ENCODE measurements around the gene PNMA6F. TPM values are rescaled to one million over a fixed set of nuclear protein-coding genes. Genes with fewer than 3 reads are reported as not detected.
A peak's percentile ranks its signal among the peaks of the same experiment; 100 is the strongest.

PNMA6F gene
- total RNA-seq, 2 donors from 2014 or later = 0.97 TPM; not detected in 1

DNA sequence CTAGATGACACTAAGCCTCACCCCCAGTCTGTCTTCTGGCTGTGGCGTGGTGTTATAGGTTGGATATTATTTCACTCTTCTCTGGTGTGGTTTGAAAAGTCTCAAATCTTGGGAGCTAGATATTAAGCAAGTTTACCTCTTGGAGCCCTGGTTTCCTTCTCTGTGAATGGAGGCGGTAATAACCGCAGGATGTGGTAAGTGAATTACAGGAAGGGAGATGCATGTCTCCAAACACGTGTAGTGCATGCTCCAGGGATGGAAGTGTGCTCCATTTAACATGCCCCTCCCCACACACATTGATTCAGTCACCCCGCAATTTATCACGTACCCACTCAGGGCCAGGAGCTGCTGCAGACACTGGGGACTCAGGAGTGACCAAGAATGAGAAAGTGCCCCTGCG is 17.3 kb upstream of the PNMA6F start:
- Histone ChIP-seq H3K27ac (no peak overlapping the region), H3K36me3 (no peaks in the 10 kb centered on the region), H3K4me1 (replicated peaks) (no peaks in the 10 kb centered on the region), H3K27me3 (replicated peaks; ENCODE audit: insufficient read depth) (no peaks in the 10 kb centered on the region), H3K4me3 (no peak overlapping the region), H3K9me3 (no peaks in the 10 kb centered on the region)
- intact Hi-C loops (cut with DNase I) = no loop called here
- no peak for DNase-seq (ENCODE audit: low spot score)
- WGBS = 95% methylated on average over 7 of the region's 7 CpGs
- TF ChIP-seq POLR2AphosphoS5 (IDR thresholded peaks at IDR 0.05) (no peak), POLR2A (IDR thresholded peaks at IDR 0.05) (no peak)
- TF ChIP-seq, protein P1, sequence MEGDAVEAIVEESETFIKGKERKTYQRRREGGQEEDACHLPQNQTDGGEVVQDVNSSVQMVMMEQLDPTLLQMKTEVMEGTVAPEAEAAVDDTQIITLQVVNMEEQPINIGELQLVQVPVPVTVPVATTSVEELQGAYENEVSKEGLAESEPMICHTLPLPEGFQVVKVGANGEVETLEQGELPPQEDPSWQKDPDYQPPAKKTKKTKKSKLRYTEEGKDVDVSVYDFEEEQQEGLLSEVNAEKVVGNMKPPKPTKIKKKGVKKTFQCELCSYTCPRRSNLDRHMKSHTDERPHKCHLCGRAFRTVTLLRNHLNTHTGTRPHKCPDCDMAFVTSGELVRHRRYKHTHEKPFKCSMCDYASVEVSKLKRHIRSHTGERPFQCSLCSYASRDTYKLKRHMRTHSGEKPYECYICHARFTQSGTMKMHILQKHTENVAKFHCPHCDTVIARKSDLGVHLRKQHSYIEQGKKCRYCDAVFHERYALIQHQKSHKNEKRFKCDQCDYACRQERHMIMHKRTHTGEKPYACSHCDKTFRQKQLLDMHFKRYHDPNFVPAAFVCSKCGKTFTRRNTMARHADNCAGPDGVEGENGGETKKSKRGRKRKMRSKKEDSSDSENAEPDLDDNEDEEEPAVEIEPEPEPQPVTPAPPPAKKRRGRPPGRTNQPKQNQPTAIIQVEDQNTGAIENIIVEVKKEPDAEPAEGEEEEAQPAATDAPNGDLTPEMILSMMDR (IDR thresholded peaks at IDR 0.05) = no peak

- no peaks in the 10 kb centered on the region for H3K36me3 ChIP-seq
- no peak overlapping the region for H3K4me3 ChIP-seq
- intact Hi-C loops (cut with DNase I) = no loop called here
- H3K27ac ChIP-seq = no peak overlapping the region
- no peaks in the 10 kb centered on the region for H3K4me1 ChIP-seq (replicated peaks)
- no peaks in the 10 kb centered on the region for H3K9me3 ChIP-seq
- WGBS = 84% methylated on average over 5 of the region's 5 CpGs
- DNase-seq (ENCODE audit: low spot score) = no peak
- TF ChIP-seq POLR2A (IDR thresholded peaks at IDR 0.05) (no peak), POLR2AphosphoS5 (IDR thresholded peaks at IDR 0.05) (no peak)
- TF ChIP-seq, protein P1 (IDR thresholded peaks at IDR 0.05) = no peak
- H3K27me3 ChIP-seq (replicated peaks; ENCODE audit: insufficient read depth) = no peaks in the 10 kb centered on the region
Measured at GRCh38 chrX:153336988-153337387, 15.4 kb upstream of the PNMA6F start.

DNA sequence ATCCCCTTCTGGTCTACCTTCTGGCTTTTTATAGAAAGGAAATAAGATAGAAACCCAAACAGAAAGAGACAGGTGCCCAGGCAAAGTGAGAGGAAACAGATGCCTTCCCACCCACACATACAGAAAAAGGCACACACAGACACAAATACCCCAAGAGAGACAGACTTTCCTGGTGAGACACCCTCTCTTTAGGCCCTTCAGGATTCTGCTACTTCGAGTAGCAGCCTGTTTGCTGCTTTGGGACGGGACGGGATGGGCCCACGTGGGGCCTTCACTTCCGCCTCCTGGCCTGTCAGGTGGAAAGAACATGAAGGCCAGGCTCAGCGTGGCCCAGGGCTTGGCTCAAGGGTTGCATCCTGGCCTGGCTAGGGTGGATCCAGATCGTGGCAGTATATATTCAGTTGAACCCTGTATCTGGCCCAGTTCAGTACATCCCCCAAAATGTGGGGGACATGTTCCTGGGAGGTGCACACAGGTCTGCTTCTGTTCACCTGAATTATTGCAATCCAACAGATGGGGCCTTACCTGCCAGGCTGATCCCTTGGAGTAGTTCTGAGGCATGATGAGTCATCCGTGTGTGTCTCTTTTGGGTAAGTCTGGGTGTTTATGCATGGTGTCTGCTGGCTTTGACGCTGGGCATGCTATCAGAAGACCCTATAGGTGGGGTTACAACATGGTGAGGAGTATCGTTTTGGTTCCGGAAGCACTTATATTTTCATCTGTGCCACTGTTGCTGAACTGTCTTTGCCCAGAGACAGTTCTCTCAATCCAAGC is 14.7 kb upstream of the PNMA6F start:
- TF ChIP-seq POLR2AphosphoS5 (IDR thresholded peaks at IDR 0.05) = no peak
- intact Hi-C loops (cut with DNase I) = no loop called here
- Histone ChIP-seq H3K4me3 (no peak overlapping the region), H3K27ac (no peak overlapping the region), H3K4me1 (replicated peaks) (no peaks in the 10 kb centered on the region), H3K27me3 (replicated peaks; ENCODE audit: insufficient read depth) (no peaks in the 10 kb centered on the region), H3K9me3 (no peaks in the 10 kb centered on the region), H3K36me3 (no peaks in the 10 kb centered on the region)
- DNase-seq (ENCODE audit: low spot score) = no peak
- WGBS = 73% methylated on average over 8 of the region's 11 CpGs

DNA sequence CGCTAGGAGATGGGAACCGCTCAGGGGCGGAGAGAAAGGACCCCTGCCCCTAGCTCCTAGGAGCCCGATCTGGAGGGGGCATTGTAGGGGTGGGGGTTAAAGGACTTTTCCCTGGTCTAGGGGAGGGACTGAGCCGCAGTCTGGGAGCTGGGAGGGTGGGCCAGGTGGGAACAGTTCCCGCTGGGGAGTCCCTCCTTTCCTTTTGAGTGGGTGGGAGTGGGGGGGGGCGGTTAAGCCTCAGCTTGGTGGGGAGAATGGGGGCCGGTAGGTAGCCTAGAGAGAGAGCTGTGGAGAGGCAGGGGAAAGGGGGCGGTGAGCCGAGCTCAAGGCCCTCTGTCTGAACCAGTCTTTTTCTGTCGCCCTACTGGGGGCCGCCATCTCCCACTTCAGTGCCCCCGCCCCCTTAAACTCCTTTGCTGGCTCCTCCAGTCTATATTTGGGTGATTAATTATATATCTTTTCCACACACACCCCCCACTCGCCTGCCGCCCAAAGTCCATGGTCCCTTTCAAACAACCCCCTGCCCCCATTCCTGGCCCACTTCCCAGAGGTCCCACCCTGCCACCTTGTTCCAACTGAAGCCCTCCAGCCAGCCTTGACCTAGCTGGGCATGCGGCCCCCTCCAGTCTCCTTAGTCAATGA is 13.2 kb upstream of the PNMA6F start:
- DNase-seq (ENCODE audit: low spot score) = no peak

More for the DNA sequence above, 13.2 kb upstream of the PNMA6F start:
- intact Hi-C loops (cut with DNase I) = no loop called here
- no peaks in the 10 kb centered on the region for H3K36me3 ChIP-seq
- H3K27me3 ChIP-seq (replicated peaks; ENCODE audit: insufficient read depth) = no peaks in the 10 kb centered on the region
- peak overlapping the region in 1 of 2 donors; percentile 35 for H3K27ac ChIP-seq
- TF ChIP-seq POLR2AphosphoS5 (IDR thresholded peaks at IDR 0.05) (no peak), POLR2A (IDR thresholded peaks at IDR 0.05) (no peak)
- TF ChIP-seq, protein P1 (IDR thresholded peaks at IDR 0.05) = no peak
- no peaks in the 10 kb centered on the region for H3K4me1 ChIP-seq (replicated peaks)
- peak overlapping the region; percentile 56 to 58 for H3K4me3 ChIP-seq
- no peaks in the 10 kb centered on the region for H3K9me3 ChIP-seq
- 14% methylated on average over 12 of the region's 16 CpGs for WGBS
